HepG2 (cell line): Measurements from ENCODE around the gene MECR. TPM values are rescaled to one million over a fixed set of nuclear protein-coding genes. Genes with fewer than 3 reads are reported as not detected.
A peak's percentile ranks its signal among the peaks of the same experiment; 100 is the strongest.

Experiments
- ARNT2 ChIP-seq: sonication (generic); formaldehyde crosslinking; IDR thresholded peaks from 2 replicates; pipeline ENCODE4 v1.8.0; 2022; ENCODE audit warnings: mild to moderate bottlenecking, low read depth, missing genetic modification reagents, moderate library complexity
- ERF ChIP-seq: IDR thresholded peaks from 2 replicates; pipeline ENCODE4 v1.6.1; 2018; ENCODE audit warnings: missing biosample characterization, missing genetic modification reagents
- FOSL1 ChIP-seq: sonication (generic); formaldehyde crosslinking; IDR thresholded peaks from 2 replicates; pipeline ENCODE4 v1.9.0; 2021; ENCODE audit warnings: missing genetic modification reagents, borderline replicate concordance
- HDAC2 ChIP-seq: sonication (generic); formaldehyde crosslinking; IDR thresholded peaks from 2 replicates; pipeline ENCODE4 v1.4.0; 2020; ENCODE audit warnings: missing genetic modification reagents
- MIER3 ChIP-seq: IDR thresholded peaks from 2 replicates; pipeline ENCODE4 v1.6.1; 2016; ENCODE audit warnings: missing compliant biosample characterization, borderline replicate concordance
- MIXL1 ChIP-seq: IDR thresholded peaks from 2 replicates; pipeline ENCODE4 v1.6.1; 2016
- MXD4 ChIP-seq: IDR thresholded peaks from 2 replicates; pipeline ENCODE4 v1.6.1; 2016; ENCODE audit warnings: mild to moderate bottlenecking, missing biosample characterization, missing genetic modification reagents
- MXI1 ChIP-seq: IDR thresholded peaks from 3 replicates; pipeline ENCODE4 v1.6.1; 2012; ENCODE audit warnings: low read depth, low read length, inconsistent platforms, borderline replicate concordance
- SMAD3 ChIP-seq: sonication (generic); formaldehyde crosslinking; IDR thresholded peaks from 2 replicates; pipeline ENCODE4 v1.4.0; 2020; ENCODE audit warnings: missing genetic modification reagents
- SPEN ChIP-seq: sonication (generic); formaldehyde crosslinking; IDR thresholded peaks from 2 replicates; pipeline ENCODE4 v1.5.1; 2020; ENCODE audit warnings: low read depth, mild to moderate bottlenecking, missing genetic modification reagents
- ZKSCAN5 ChIP-seq: sonication (generic); formaldehyde crosslinking; IDR thresholded peaks from 2 replicates; pipeline ENCODE4 v1.5.1; 2020; ENCODE audit warnings: mild to moderate bottlenecking, missing genetic modification reagents
- ZNF83 ChIP-seq: sonication (generic); formaldehyde crosslinking; IDR thresholded peaks from 2 replicates; pipeline ENCODE4 v1.4.0; 2020; ENCODE audit warnings: missing genetic modification reagents, mild to moderate bottlenecking, borderline replicate concordance
- polyA plus RNA-seq, 8 experiments: library from polyadenylated mRNA; depleted of rRNA in 3 of 8; stranded (reverse) in 7 of 8; unstranded in 1 of 8; fragments of >200 nt; fragmentation: Illumina TruSeq in 4 of 8; extraction: Trizol in 4 of 8; gene quantifications; 2 replicates each; pipeline versions ENCODE4 v1.2.1 to v1.2.3, GENCODE V29; 2011 to 2016; ENCODE audit warnings: low read depth in 4 of 8, missing spikeins in 1 of 8, mixed read lengths in 1 of 8; ENCODE audit not compliant: insufficient read depth in 1 of 8
- total RNA-seq, 5 experiments: library from RNA; depleted of rRNA; stranded (reverse); fragments of >200 nt; fragmentation: Illumina TruSeq; extraction: Trizol; gene quantifications; 2 replicates each; pipeline ENCODE4 v1.2.3, GENCODE V29; 2016; ENCODE audit warnings: low read depth in 1 of 5
- TF ChIP-seq, protein P1 (sequence below): IDR thresholded peaks from 2 replicates; pipeline ENCODE4 v1.6.1; 2016; ENCODE audit warnings: low read depth
- TF ChIP-seq, protein P2 (sequence below): sonication (generic); formaldehyde crosslinking; IDR thresholded peaks from 2 replicates; pipeline ENCODE4 v1.4.0; 2020; ENCODE audit warnings: missing genetic modification reagents, low read depth, mild to moderate bottlenecking, borderline replicate concordance
- TF ChIP-seq, protein P3 (sequence below): IDR thresholded peaks from 2 replicates; pipeline ENCODE4 v1.6.1; 2016; ENCODE audit warnings: missing compliant biosample characterization, missing genetic modification reagents, borderline replicate concordance
- TF ChIP-seq, protein P4 (sequence below): sonication (generic); formaldehyde crosslinking; IDR thresholded peaks from 2 replicates; pipeline ENCODE4 v1.4.0; 2020; ENCODE audit warnings: missing genetic modification reagents
- TF ChIP-seq, protein P5 (sequence below): IDR thresholded peaks from 2 replicates; pipeline ENCODE4 v1.6.1; 2016; ENCODE audit warnings: low read depth, control low read depth
- TF ChIP-seq, protein P6 (sequence below): sonication (generic); formaldehyde crosslinking; IDR thresholded peaks from 2 replicates; pipeline ENCODE4 v1.5.1; 2020; ENCODE audit warnings: mild to moderate bottlenecking, moderate library complexity, missing genetic modification reagents

MECR gene
- total and polyA plus RNA-seq, 2 of the 13 experiments (the other 11 are each of a cell fraction or from before 2014, with no cell fraction given): 18.8 to 24.9 TPM

DNA sequence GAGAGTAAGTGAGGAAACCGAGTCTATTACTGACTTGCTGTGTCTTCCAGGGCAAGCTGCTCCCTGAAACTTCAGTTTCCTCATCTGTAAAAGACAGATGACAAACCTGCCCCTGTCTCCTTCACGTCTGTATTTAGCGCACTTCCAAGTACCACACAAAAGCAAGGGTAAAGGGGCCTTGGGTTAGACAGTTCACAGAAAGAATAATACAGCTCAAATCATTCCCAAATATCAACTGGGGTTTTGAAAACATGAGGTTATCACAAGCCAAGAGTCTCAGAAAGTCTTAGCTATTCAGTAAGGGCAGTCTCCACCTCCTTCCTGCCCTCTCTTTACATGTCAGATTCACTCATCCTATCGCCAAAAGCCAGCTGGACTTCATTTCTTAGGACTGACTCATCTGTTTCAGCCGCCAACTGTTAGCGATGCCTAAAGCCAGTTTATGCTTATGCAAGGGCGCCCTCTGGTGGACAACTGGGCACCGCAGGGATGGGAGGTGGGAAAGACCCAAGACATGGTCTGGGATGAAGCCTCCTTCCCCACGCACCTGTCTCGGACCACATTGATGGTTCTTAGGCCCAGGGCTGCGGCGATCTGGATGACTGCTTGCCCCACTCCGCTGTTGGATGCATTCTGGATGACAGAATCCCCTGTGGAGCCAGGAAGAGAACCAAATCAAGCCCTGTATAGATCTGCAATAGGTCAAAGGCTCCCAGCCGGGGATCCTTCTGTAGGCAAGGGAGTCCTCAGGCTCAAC, 28.0 kb downstream of the MECR start (continued):
- TF ChIP-seq, protein P1, sequence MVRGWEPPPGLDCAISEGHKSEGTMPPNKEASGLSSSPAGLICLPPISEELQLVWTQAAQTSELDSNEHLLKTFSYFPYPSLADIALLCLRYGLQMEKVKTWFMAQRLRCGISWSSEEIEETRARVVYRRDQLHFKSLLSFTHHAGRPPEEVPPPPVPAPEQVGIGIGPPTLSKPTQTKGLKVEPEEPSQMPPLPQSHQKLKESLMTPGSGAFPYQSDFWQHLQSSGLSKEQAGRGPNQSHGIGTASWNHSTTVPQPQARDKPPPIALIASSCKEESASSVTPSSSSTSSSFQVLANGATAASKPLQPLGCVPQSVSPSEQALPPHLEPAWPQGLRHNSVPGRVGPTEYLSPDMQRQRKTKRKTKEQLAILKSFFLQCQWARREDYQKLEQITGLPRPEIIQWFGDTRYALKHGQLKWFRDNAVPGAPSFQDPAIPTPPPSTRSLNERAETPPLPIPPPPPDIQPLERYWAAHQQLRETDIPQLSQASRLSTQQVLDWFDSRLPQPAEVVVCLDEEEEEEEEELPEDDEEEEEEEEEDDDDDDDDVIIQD (CRISPR knock-in tag): 0 out of 2 replicates have a peak, but pooled peaks have one; percentile 46
- TF ChIP-seq MXI1 (peak; percentile 39; the same call in 1 of the 3 replicates), MXD4 (CRISPR knock-in tag) (0 out of 2 replicates have a peak, but pooled peaks have one; percentile 34), SMAD3 (CRISPR knock-in tag) (0 out of 2 replicates have a peak, but pooled peaks have one; percentile 40), SPEN (0 out of 2 replicates have a peak, but pooled peaks have one; percentile 34), ERF (CRISPR knock-in tag) (peak; percentile 61; the same call in 1 of the 2 replicates), ZKSCAN5 (CRISPR knock-in tag) (no peak), FOSL1 (CRISPR knock-in tag) (0 out of 2 replicates have a peak, but pooled peaks have one; percentile 41), HDAC2 (CRISPR knock-in tag) (peak; percentile 56; the same call in 1 of the 2 replicates), ARNT2 (peak; percentile 34; the same call in 1 of the 2 replicates), MIER3 (CRISPR knock-in tag) (0 out of 2 replicates have a peak, but pooled peaks have one; percentile 46), MIXL1 (CRISPR knock-in tag) (0 out of 2 replicates have a peak, but pooled peaks have one; percentile 41), ZNF83 (CRISPR knock-in tag) (no peak)
- TF ChIP-seq, protein P2, sequence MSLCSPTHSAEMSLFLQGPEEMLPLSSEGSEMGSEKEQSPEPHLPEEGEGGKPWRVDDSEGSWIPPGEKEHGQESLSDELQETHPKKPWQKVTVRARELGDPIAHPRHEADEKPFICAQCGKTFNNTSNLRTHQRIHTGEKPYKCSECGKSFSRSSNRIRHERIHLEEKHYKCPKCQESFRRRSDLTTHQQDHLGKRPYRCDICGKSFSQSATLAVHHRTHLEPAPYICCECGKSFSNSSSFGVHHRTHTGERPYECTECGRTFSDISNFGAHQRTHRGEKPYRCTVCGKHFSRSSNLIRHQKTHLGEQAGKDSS (CRISPR knock-in tag): peak; percentile 66; the same call in 1 of the 2 replicates
- TF ChIP-seq, protein P3, sequence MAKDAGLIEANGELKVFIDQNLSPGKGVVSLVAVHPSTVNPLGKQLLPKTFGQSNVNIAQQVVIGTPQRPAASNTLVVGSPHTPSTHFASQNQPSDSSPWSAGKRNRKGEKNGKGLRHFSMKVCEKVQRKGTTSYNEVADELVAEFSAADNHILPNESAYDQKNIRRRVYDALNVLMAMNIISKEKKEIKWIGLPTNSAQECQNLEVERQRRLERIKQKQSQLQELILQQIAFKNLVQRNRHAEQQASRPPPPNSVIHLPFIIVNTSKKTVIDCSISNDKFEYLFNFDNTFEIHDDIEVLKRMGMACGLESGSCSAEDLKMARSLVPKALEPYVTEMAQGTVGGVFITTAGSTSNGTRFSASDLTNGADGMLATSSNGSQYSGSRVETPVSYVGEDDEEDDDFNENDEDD (CRISPR knock-in tag): 0 out of 2 replicates have a peak, but pooled peaks have one; percentile 37
- TF ChIP-seq, protein P4, sequence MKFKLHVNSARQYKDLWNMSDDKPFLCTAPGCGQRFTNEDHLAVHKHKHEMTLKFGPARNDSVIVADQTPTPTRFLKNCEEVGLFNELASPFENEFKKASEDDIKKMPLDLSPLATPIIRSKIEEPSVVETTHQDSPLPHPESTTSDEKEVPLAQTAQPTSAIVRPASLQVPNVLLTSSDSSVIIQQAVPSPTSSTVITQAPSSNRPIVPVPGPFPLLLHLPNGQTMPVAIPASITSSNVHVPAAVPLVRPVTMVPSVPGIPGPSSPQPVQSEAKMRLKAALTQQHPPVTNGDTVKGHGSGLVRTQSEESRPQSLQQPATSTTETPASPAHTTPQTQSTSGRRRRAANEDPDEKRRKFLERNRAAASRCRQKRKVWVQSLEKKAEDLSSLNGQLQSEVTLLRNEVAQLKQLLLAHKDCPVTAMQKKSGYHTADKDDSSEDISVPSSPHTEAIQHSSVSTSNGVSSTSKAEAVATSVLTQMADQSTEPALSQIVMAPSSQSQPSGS (CRISPR knock-in tag): peak; percentile 53; the same call in 1 of the 2 replicates
- TF ChIP-seq, protein P5, sequence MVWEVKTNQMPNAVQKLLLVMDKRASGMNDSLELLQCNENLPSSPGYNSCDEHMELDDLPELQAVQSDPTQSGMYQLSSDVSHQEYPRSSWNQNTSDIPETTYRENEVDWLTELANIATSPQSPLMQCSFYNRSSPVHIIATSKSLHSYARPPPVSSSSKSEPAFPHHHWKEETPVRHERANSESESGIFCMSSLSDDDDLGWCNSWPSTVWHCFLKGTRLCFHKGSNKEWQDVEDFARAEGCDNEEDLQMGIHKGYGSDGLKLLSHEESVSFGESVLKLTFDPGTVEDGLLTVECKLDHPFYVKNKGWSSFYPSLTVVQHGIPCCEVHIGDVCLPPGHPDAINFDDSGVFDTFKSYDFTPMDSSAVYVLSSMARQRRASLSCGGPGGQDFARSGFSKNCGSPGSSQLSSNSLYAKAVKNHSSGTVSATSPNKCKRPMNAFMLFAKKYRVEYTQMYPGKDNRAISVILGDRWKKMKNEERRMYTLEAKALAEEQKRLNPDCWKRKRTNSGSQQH (CRISPR knock-in tag): 0 out of 2 replicates have a peak, but pooled peaks have one; percentile 52
- TF ChIP-seq, protein P6, sequence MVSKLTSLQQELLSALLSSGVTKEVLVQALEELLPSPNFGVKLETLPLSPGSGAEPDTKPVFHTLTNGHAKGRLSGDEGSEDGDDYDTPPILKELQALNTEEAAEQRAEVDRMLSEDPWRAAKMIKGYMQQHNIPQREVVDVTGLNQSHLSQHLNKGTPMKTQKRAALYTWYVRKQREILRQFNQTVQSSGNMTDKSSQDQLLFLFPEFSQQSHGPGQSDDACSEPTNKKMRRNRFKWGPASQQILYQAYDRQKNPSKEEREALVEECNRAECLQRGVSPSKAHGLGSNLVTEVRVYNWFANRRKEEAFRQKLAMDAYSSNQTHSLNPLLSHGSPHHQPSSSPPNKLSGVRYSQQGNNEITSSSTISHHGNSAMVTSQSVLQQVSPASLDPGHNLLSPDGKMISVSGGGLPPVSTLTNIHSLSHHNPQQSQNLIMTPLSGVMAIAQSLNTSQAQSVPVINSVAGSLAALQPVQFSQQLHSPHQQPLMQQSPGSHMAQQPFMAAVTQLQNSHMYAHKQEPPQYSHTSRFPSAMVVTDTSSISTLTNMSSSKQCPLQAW (CRISPR knock-in tag): 0 out of 2 replicates have a peak, but pooled peaks have one; percentile 32
